Astrocyte (in vitro differentiated cells and primary cell): ENCODE measurements around the gene QSOX2. TPM values are rescaled to one million over a fixed set of nuclear protein-coding genes. Genes with fewer than 3 reads are reported as not detected.

Experiments
- DNase-seq: peaks from one replicate; pipeline ENCODE4 v3.0.0-alpha.2; 2010; ENCODE audit warnings: low read depth
- FAIRE-seq: peaks from 2 replicates; lab custom pipeline; 2011; peaks lifted over from hg19 to GRCh38; lab: Jason Lieb, UNC
- H2AFZ ChIP-seq: 2 replicates; pipeline ENCODE4 v1.6.0; 2012; ENCODE audit warnings: low read depth, low read length, inconsistent platforms
- H3K27ac ChIP-seq: 2 replicates; pipeline ENCODE4 v1.5.1; 2011; ENCODE audit warnings: low read depth, low read length, inconsistent platforms
- H3K27me3 ChIP-seq: 2 replicates; pipeline ENCODE4 v1.6.0; 2011; ENCODE audit warnings: low read length, inconsistent platforms; ENCODE audit not compliant: insufficient read depth
- H3K36me3 ChIP-seq: 2 replicates; pipeline ENCODE4 v1.5.1; 2011; ENCODE audit warnings: low read length, inconsistent platforms; ENCODE audit not compliant: insufficient read depth
- H3K4me1 ChIP-seq: 2 replicates; pipeline ENCODE4 v1.5.1; 2011; ENCODE audit warnings: low read length, inconsistent platforms; ENCODE audit not compliant: insufficient read depth
- H3K4me2 ChIP-seq: 2 replicates; pipeline ENCODE4 v1.6.0; 2012; ENCODE audit warnings: low read length, inconsistent platforms
- H3K4me3 ChIP-seq: 2 replicates; pipeline ENCODE4 v1.5.1; 2011; ENCODE audit warnings: low read depth, mild to moderate bottlenecking, low read length, inconsistent platforms; ENCODE audit not compliant: insufficient read depth
- H3K79me2 ChIP-seq: 2 replicates; pipeline ENCODE4 v1.6.0; 2012; ENCODE audit warnings: mild to moderate bottlenecking, low read length, inconsistent platforms; ENCODE audit not compliant: insufficient read depth
- H3K9ac ChIP-seq: 2 replicates; pipeline ENCODE4 v1.6.0; 2012; ENCODE audit warnings: mild to moderate bottlenecking, low read length, inconsistent platforms
- H3K9me3 ChIP-seq: 2 replicates; pipeline ENCODE4 v1.5.1; 2012; ENCODE audit warnings: low read depth, mild to moderate bottlenecking, low read length, inconsistent platforms; ENCODE audit not compliant: insufficient read depth
- H4K20me1 ChIP-seq: 2 replicates; pipeline ENCODE4 v1.6.0; 2012; ENCODE audit warnings: low read length, inconsistent platforms; ENCODE audit not compliant: insufficient read depth
- H3K27ac Mint-ChIP-seq: one replicate; pipeline ENCODE4 v1.8.0; 2021; ENCODE audit warnings: mild to moderate bottlenecking, mixed read lengths; ENCODE audit not compliant: unreplicated experiment
- H3K27me3 Mint-ChIP-seq: one replicate; pipeline ENCODE4 v1.8.0; 2021; ENCODE audit warnings: low read depth, mixed read lengths; ENCODE audit not compliant: unreplicated experiment
- H3K36me3 Mint-ChIP-seq: one replicate; pipeline ENCODE4 v1.8.0; 2021; ENCODE audit warnings: low read depth, mixed read lengths; ENCODE audit not compliant: unreplicated experiment
- H3K4me1 Mint-ChIP-seq: one replicate; pipeline ENCODE4 v1.8.0; 2021; ENCODE audit warnings: low read depth, mixed read lengths; ENCODE audit not compliant: unreplicated experiment
- H3K4me3 Mint-ChIP-seq: one replicate; pipeline ENCODE4 v1.8.0; 2021; ENCODE audit warnings: mild to moderate bottlenecking, moderate library complexity, mixed read lengths; ENCODE audit not compliant: unreplicated experiment
- H3K9me3 Mint-ChIP-seq: one replicate; pipeline ENCODE4 v1.8.0; 2021; ENCODE audit warnings: mild to moderate bottlenecking, mixed read lengths; ENCODE audit not compliant: unreplicated experiment
- EZH2 ChIP-seq: IDR thresholded peaks from 2 replicates; pipeline ENCODE4 v1.6.1; 2012; ENCODE audit warnings: mild to moderate bottlenecking, low read length, inconsistent platforms; ENCODE audit not compliant: insufficient read depth
- total RNA-seq: library from RNA; stranded (reverse); gene quantifications from 2 replicates; pipeline ENCODE4 v1.2.1, GENCODE V29; 2021
- TF ChIP-seq, protein P1 (sequence below): IDR thresholded peaks from 2 replicates; pipeline ENCODE4 v1.5.1; 2011; ENCODE audit warnings: low read depth, mild to moderate bottlenecking, inconsistent platforms, low read length, moderate library complexity; ENCODE audit not compliant: insufficient read depth

QSOX2 gene
- total RNA-seq, 1 donor from 2014 or later, result 20.4 TPM

GRCh38 chr9:136255166-136255538 lies 9.5 kb upstream of the QSOX2 start:
- H3K27me3 Mint-ChIP-seq, result peaks cover 9% of the 10 kb centered on the region
- peaks cover 3% of the 10 kb centered on the region for H3K4me1 Mint-ChIP-seq
- Histone ChIP-seq H3K9me3 (no peaks in the 10 kb centered on the region), H2AFZ (no peak overlapping the region), H3K4me3 (no peak overlapping the region), H3K9ac (no peak overlapping the region), H3K27me3 (no peaks in the 10 kb centered on the region), H3K4me1 (peaks cover 9% of the 10 kb centered on the region), H4K20me1 (no peaks in the 10 kb centered on the region), H3K36me3 (no peaks in the 10 kb centered on the region), H3K27ac (no peak overlapping the region), H3K79me2 (no peaks in the 10 kb centered on the region), H3K4me2 (peak overlapping the region; percentile 39)
- no peak overlapping the region for H3K4me3 Mint-ChIP-seq
- peak overlapping the region; percentile 26 for H3K27ac Mint-ChIP-seq
- FAIRE-seq (no peak), DNase-seq (peak; percentile 40)
- no peaks in the 10 kb centered on the region for H3K9me3 Mint-ChIP-seq
- no peaks in the 10 kb centered on the region for H3K36me3 Mint-ChIP-seq
- TF ChIP-seq, protein P1, sequence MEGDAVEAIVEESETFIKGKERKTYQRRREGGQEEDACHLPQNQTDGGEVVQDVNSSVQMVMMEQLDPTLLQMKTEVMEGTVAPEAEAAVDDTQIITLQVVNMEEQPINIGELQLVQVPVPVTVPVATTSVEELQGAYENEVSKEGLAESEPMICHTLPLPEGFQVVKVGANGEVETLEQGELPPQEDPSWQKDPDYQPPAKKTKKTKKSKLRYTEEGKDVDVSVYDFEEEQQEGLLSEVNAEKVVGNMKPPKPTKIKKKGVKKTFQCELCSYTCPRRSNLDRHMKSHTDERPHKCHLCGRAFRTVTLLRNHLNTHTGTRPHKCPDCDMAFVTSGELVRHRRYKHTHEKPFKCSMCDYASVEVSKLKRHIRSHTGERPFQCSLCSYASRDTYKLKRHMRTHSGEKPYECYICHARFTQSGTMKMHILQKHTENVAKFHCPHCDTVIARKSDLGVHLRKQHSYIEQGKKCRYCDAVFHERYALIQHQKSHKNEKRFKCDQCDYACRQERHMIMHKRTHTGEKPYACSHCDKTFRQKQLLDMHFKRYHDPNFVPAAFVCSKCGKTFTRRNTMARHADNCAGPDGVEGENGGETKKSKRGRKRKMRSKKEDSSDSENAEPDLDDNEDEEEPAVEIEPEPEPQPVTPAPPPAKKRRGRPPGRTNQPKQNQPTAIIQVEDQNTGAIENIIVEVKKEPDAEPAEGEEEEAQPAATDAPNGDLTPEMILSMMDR, result no peak
- TF ChIP-seq EZH2, result no peak

DNA sequence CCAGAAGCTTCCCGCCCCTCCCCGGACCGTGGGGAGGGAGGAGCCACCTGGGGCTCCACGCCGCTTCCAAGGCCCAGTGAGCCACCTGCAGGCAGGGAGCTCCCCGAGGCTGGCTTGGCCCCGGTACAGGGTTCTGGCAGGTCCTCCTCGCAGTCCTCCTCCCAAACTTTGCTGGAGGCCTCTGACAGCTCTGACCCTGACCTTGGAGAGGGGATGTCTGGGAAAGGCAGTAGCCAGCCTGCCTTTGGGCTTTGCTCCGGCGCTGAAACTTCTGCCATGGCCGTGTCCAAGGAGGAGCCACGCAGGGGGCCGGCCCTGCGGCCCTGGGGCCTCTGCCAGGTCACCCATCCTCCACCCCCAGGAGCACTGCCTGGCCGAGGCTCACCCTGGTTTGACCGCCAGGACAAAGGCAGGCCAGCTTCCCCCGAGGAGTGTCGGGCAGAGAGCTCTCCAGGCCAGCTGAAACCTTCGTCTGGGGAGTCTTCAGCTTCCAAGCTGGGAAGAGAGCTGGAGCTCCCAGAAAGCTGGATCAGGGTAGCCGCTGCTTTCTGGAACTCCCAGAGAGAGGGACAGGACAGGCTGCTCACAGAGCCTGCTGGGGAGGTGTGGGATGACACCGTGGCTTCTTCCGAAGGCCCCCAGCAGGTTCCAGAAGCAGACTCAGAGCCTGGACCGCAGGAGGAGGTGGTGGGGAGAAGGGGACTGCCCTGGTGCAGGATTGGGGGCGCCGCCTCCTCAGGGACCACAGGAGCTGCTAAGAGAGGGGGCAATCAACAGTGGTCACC lies 9.0 kb upstream of the QSOX2 start:
- no peaks in the 10 kb centered on the region for H3K36me3 Mint-ChIP-seq
- H3K4me3 Mint-ChIP-seq, result no peak overlapping the region
- Histone ChIP-seq H2AFZ (no peak overlapping the region), H3K4me1 (peaks cover 9% of the 10 kb centered on the region), H3K27me3 (peaks cover 2% of the 10 kb centered on the region), H3K9ac (no peak overlapping the region), H3K4me2 (peak overlapping the region; percentile 39), H3K9me3 (no peaks in the 10 kb centered on the region), H3K79me2 (no peaks in the 10 kb centered on the region), H4K20me1 (no peaks in the 10 kb centered on the region), H3K4me3 (no peak overlapping the region), H3K36me3 (no peaks in the 10 kb centered on the region), H3K27ac (no peak overlapping the region)
- DNase-seq (no peak), FAIRE-seq (no peak)
- no peak for TF ChIP-seq EZH2
- TF ChIP-seq, protein P1, result no peak
- H3K9me3 Mint-ChIP-seq, result no peaks in the 10 kb centered on the region
- peaks cover 13% of the 10 kb centered on the region for H3K27me3 Mint-ChIP-seq
- peaks cover 3% of the 10 kb centered on the region for H3K4me1 Mint-ChIP-seq
- no peak overlapping the region for H3K27ac Mint-ChIP-seq
